NCI-H524 treated with DMSO at 0.1 percent for 48 hours (cell line): ENCODE data around the gene RCOR1.
A peak's percentile ranks its signal among the peaks of the same experiment; 100 is the strongest.
"Not testable (repeated sequence)": the region's sequence is repeated elsewhere in the genome, so short reads cannot be mapped to it uniquely, and the experiment has no call there.

Experiments
- DNase-seq: peaks from one replicate; lab custom pipeline; 2025; lab: John Stamatoyannopoulos, UW

RCOR1 gene

DNA sequence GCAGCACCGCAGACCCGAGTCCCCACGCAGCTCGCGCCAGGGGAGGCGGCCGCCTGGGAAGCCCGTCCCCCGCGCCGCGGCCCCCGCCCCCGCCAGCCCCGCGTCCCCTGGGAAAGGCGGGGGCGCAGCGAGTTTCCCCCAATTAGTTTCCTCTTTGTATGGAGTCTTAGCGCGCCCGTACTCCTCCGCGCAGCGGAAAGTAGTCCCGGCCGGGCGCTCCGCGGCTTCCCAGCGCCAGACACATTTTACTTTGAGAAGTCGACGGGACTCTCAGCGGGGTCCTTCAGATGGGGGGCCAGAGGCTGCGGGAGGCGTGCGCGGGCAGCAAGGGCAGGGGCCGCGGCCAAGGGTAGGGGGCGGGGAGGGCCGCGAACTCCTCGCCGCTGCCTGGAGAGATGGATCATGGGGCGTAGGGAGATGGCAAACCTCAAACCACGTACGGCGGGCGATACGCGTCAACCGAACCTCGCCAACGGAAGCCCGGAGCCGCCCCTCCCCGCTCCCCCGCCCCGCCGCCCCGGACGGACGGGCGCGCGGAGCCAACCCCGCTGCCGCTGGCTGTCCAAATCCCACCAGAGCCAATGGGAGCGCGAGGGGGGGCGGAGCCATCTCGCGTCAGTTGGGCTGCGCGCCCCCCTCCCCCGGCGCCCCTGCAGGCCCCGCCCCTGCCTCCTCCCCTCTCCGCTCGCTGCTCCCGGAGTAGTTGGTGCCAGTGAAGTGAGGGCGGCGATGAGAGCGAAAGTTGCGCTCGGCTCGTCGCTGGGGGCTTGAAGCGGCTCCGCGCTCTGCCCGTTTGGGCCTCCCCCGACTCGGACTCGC, at the start of gene RCOR1:
Gene RCOR1 (plus strand): TSS at position 706 of the 819 bp plus-strand sequence. CDS start 238 bp downstream, outside the sequence.
- peak; percentile 91 for DNase-seq

DNA sequence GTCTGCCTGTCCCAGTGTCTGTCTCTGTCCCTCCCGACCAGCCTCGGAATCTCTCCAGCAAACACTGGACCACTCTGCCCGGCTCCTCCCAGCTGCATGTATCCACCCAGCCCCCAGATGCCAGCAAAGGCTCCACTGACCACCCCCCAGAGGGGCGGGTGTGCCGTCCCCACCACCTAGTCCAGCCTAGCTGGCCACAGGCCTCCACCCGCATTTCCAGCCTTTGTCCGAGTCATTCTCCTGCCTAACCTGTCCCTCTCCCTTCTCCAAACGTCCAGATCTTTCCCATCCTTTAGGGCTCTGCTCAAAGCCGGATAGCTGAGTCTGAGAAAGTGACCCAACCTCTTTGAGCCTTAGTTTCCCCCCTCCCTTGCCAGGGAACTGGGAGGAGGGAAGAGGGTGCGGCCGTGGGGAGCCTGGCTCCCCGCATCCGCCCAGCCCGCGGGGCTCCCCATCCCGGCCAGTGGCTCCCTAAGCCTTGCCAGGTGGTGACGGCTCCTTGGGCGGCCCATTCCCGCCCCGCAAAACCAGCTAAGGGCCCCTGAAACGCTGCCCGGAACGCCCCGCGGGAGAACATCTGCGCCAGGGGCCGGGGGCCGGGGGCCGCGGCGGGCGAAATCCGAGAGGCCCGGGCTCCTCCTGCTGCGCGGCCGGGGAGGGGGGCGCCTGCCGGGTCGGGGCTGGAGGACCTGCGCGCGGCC, 48.3 kb upstream of the RCOR1 start:
- peak; percentile 28 for DNase-seq

DNA sequence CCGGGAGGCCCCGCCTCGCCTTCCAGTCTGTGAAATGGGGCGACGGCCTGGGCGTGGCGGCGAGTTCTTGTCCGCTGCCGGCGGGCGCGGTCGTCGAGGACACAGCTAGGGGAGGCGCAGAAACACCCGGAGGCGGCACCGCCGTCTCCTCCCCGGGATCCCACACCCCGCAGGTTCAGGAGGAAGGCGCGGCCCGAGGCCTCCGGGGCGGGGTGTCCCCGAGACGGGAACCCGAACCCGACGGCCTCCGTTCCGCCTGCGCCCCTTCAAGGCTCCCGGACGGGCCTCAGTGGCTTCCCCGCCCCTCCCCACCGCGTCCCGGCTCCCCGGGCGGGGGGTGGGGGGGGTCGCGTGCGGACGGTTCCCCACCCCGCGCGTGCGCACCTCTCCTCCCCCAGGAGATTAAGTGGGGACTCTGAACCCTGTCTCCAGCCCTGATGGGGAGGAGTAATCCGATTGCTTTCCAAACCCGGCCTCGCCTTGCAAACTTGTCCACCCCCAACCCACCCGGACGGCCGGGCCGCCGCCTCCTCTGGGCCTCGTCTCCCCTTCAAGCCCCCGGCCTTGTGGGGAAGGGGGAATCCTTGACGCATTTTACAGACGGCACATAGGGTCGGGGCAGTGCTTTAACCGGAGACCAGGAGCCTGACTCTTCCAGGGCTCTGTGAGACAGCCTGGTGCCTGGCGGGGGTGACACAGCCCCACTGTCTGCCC, 47.5 kb upstream of the RCOR1 start:
- no peak for DNase-seq

DNA sequence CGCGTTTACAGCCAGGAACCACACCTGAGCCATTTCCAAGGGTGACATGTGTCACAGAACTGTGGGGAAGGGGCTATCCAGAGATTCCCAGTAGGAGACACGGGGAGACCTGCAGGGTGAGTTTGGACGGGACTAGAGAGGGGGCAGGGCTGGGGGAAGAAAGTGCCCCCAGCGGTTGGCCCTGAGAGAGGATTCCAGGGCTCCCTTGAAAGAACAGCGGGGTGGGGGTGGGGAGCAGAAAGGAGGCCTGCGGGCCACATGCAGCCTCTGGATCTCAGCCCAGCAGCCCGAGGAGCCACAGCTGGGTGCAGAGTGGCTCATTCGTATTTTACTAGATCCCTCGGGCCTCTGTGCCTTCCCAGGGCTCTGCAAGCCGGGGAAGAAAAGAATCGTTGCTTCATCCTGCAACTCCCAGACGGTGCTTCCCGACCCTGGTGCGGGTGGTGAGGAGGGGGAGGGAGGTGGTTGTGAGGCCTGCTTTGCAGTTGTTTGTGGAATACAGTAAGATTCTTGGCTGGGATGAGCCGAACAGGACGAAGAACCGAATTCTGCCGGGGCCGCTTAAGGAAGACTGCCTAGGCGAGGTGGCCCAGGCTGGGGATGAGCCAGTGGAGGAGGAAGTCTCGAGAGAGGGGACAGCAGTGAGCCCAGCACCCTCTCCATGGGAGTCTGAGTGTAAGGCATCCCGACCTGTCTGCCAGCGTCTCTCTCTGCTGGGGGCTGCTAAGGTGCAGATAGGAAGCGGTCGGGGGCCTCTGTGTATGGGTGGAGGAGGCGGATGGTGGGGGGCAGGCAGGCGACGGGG, 46.8 kb upstream of the RCOR1 start:
- no peak for DNase-seq

DNA sequence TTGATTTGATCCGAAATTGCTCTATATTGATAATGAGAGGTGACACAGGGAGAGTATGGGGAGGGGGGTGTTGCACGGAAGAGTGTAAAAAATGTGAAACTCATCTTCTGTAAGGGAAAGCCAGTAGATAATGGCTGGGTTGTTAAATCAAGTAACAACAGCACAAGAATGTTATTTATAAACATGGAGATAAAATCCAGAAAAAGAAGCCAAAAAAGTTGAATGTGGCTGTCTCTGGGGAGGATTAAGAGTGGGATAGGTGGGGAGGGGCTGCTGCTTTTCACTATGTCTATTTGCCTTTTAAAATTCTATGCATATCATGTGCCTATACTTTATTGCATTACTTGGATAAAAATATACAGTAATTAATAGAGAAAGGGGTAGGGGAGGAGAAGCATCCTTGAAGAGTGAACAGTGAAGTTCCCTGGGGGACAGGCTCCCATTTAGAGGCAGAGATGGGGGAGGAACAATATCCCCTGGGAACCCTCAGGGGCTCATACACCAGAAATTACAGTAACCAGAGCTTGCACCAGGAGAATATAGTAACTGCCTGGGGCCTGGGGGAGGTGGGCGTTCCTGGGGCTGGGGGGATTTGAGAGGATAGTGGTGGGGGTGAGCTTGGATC, 43.7 kb upstream of the RCOR1 start:
- DNase-seq = no peak

DNA sequence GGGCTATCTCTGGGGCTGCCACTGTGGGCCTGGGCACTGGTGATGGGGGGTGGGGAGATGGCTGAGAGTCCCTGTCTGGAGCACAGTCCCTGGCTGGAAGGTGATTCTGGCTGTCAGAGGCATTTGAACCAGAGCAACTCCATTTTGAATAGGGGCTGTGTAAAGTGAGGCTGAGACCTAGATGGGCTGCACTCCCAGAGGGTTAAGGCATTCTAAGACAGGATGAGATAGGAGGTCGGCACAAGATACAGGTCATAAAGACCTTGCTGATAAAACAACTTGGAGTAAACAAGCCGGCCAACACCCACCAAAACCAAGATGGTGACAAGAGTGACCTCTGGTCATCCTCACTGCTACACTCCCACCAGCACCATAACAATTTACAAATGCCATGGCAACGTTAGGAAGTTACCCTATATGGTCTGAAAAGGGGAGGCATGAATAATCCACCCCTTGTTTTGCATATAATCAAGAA, 41.5 kb upstream of the RCOR1 start:
- DNase-seq = not testable (repeated sequence)

DNA sequence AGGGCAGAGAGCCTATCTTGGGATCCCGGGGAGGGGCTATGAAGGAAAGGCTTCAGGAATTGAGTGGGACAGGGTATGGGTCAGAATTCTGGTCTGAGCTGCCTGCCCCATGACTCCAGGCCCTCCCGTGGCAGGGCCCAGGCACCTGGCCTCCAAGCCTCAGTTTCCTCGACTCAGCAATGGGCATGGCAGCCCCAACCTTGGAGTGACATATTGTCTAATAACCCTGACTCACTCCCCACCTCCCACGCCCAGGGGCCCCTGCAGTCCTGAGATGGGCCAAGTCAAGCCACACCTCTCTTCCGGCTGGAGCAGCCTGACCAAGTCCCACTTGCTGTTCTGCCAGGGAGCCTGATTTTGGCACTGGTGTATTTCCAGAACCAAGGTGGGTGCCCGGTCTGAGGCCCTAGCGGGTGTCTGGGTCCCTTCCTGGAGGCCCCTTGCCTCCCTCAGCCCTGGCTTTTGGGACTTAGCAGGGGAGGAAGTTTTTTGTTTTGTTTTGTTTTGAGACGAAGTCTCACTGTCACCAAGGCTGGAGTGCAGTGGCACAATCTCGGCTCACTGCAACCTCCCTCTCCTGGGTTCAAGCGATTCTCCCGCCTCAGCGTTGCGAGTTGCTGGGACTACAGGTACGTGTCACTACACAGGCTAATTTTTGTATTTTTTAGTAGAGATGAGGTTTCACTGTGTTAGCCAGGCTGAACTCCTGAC, 40.3 kb upstream of the RCOR1 start:
- no peak for DNase-seq

DNA sequence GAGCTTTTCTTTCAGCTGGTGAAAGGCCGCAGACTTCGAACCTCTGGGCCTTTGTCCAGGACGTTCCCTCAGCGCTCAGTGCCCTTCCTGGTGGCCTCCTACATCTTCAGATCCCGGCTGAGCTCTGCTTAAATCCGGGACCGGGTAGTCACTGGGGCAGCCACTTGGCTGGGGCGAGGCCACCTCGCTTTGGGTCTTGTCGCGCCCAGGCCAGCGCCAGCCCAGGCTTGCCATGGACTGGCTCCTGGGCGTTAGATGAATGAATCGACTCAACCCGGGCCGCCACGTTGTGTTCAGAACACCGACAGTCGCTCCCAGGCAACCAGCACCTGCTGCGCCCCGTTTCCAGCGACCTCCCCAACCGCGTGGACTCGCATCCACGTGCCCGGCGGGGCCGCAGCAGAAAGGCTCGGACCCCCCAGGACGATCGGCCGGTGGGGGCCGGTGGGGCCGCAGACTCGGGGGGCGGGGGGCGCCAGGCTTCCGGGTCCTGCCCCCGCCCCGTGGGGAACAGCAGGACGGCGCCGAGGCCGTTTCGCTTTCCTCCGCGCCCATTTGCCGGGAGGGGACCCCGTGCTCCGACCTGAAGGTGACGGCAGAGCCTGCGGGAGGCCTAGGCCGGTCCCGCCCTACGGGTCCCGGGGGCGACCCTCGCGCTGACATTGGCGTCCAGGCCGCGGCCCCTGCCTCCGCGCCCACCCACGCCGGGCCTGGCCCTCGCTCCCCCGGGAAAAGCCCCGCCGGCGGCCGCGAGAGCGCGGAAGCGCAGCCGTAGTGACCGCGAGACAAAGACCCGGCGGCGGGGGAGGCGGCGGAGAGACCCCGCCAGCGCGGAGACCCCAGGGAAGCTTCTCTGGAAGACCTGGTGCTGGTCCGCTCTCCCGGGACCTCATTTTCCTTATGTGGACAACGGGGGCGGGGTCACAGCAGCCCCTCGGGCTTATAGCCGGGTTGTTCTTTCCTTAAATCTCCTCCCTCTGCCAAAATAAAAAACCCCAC, 37.3 kb upstream of the RCOR1 start:
- no peak for DNase-seq

DNA sequence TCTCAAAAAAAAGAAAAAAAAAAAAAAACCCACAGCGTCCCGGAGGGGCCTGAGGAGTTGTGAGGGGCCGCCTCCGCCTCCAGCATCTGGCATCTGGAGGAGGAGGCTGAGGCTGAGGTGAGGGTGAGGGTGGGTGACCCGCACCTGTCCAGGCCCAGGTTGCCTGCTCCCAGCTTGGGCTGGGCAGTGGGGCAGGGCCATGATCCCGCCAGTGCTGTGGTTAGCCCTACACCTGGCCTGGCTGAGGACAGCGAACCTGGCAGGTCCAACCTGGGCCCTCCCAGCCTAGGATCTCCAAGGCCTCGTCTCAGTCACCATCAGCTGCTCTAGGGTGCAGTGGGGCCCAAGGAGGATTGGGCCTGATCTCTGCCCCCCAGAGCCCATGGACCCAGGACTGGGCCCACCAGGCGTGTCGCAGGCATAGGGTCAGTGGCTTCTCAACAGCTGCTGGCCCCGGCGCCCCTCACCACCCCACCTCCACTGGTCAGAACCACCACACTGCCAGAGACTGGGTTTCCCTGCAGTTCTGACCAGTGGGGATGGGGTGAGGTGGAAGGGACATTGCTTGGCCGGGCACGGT, 36.3 kb upstream of the RCOR1 start:
- DNase-seq = no peak

DNA sequence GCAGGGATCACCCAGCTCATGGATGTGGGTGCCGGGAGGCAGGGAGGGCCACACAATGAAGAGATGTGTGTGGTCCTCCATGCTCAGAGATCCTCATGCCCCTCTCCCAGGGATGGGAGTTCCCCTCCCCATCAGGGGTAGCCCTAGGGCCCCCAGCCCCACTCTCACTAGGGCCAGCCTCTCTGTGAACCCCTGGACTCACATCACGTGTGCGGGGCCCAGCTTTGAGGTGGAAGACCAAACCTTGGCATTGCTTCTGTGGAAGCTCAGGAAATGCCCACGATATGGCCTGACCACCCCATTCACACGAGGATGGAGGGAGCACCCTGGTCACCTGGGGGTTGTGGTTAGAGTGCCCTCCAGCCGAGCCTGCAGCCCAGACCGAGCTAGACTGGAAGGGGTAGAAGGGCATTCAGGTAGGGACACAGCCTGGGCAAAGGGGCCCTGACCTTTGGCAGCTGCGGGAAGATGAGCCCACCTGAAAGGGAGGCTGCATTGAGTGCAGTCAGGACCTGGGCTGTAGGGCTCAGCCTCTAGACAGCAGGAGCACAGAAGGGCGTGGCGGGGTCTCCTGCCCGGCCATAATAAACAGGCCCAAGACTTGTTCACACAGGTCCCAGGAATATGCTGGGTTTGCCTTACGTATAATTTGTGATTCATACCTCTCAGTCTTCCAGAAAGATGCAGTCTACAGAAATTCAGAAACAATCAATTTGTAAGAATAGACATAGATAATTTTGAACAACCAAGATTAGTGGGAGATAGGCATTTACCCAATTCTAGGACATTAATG, 34.8 kb upstream of the RCOR1 start:
- no peak for DNase-seq

DNA sequence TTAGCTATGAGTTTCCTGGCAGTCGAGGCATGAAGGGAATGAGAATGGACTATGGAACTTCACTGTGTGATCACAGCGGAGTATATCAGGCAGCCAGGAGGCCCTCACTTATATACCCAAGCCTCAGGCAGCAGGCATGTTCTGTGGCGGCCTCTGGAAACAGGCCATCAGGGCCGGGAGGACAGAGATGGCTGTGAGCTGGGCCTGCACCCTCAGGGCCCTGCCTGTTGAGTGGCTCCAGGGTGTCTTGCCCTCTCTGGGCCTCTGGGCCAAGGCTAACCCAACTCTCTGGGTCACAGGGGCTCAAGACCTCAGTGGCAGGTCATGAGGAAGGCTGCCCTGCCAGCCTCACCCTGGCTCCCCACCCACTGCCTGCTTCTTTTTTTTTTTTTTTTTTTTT, 33.9 kb upstream of the RCOR1 start:
- DNase-seq = no peak

DNA sequence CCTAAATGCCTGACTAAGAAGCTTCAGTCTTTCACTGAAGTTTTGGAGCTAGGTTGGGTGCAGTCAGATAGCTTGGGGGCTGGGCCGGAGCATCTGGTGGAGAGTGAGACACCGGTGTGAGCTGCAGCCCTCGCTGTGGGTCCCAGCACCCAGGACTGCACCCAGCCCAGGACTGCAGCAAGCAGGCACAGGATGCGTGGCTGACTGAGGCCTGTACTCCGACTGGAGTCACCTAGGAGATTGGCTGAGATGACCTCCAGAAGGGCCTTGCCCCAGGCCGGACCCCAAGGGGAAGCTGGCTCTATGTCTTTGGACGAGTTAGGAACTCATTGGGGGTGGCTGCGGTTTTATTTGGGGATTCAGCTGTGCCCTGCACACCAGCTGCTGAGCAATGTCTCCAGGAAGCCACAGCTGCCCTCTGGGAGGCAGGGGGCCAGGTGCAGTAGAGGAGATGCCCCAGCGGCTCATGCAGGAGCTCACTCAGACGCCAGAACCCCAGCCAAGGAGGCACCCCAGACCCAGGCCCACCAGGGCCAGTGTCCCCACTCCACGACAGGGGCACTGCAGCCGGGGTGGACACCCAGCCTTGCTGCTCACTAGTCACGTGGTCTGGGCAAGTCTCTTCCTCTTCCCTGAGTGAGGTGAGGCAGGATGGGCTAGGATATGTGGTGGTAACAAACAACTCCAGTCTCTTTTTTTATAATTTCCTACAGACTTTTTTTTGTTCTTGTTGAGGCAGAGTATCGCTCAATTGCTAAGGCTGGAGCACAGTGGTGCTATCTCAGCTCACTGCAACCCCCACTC, 31.8 kb upstream of the RCOR1 start:
- DNase-seq = no peak

DNA sequence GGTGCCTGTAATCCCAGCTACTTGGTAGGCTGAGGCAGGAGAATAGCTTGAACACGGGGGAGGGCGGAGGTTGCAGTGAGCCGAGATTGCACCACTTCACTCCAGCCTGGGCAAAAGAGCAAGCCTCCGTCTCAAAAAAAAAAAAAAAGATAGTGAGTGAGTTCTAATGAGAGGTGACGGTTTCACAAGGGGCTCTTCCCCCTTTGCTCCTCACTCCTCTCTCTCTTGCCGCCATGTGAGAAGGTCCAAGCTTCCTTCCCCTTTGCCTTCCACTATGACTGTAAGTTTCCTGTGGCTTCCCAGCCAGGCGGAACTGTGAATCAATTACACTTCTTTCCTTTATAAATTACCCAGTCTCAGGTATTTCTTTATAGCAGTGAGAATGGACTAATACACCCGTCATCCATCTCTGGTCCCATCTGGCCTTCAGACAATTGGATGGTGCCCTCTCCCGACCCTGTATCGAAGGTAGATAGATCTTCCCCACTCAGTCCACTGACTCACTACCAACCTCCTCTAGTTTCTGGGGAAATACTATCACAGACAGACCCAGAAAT, 27.0 kb upstream of the RCOR1 start:
- no peak for DNase-seq

DNA sequence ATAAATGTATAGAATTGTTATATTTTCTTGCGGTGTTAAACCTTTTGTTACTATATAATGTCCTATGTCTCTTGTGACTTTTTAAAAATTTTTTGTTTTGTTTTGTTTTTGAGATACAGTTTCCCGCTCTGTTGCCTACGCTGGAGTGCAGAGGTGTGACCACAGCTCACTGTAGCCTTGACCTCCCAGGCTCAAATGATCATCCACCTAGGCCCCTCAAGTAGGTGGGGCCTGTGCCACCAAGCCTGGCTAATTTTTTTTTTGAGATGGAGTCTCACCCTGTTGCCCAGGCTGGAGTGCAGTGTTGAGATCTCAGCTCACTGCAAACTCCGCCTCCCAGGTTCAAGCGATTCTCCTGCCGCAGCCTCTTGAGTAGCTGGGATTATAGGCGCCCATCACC, 26.5 kb upstream of the RCOR1 start:
- DNase-seq = no peak

DNA sequence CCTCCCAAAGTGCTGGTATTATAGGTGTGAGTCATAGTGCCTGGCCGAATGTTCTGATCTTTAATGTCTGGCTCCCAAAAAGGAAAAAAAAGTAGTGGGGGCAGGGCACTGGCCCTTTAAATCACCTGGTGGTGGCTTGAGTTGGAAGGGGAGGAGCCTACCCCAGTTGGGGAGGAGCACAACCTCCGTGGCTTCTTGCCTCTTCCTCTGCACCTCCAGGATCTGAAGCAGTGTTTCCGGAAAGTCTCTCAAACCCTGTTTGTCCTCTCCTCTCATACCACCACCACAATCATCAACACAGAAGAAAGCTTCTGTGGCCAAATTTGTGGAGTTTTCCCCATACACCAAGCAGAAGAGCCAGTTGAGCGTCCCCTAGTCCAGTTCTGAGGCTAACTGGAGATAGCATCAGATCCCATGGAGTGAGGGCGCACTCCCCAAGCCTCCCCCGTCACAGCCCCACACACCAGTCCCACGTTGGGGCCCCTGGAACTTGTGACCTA, 24.3 kb upstream of the RCOR1 start:
- DNase-seq = no peak

DNA sequence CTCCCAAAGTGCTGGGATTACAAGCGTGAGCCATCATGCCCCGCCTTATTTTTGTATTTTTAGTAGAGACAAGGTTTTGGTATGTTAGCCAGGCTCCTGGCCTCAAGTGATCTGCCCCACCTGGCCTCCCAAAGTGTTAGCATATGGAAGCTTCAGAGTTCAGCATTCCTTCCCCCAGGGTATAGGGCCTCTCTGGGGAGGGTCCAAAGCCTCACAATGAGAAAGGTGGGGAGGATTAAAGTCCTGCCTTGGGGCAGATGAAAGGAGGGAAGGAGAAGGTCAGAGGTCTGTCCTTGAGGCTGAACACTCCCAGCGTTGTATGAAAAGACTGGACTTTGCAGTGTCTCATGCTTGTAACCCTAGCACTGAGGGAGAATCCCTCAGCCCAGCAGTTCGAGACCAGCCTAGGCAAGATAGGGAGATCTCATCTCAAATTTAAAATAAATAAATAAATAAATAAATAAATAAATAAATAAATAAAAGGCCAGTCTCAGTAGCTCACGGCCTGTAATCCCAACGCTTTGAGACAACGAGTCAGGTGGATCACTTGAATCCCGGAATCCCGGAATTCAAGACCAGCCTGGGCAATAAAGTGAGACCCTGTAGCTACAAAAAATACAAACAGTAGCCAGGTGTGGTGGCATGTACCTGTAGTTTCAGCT, 22.0 kb upstream of the RCOR1 start:
- no peak for DNase-seq
